Measurements from ENCODE around the gene HSD17B10. TPM values are rescaled to one million over a fixed set of nuclear protein-coding genes. Genes with fewer than 3 reads are reported as not detected.
"Not testable (repeated sequence)": the region's sequence is repeated elsewhere in the genome, so short reads cannot be mapped to it uniquely, and the experiment has no call there.

Gene HSD17B10
- total RNA-seq, 1 experiment from 2014 or later: 112 TPM

DNA sequence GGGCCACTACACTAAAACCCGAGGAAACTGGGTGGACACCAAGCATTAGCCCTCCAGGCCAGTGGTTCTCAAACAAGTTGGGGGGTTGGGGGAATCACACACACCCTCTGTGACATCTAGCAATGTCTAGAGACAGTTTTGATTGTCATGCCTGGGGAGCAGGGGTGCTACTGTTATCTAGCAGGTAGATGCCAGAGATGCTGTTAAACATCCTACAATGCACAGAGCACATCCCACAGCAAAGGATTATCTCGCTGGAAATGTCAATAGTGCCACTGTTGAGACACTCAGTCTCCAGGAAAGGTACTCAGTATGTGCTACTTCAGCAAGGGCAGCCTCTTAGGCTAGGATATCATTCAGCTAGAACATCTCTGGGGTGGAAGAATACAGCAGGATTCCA lies 13.0 kb downstream of the HSD17B10 start:
- Histone ChIP-seq H3T11ph (ENCODE audit: low read length) (no peak overlapping the region), H2AK5ac (ENCODE audit: insufficient read length, low read length) (no peak overlapping the region), H2BK20ac (ENCODE audit: low read depth, low read length, poor library complexity, severe bottlenecking) (no peak overlapping the region), H3K23ac (ENCODE audit: insufficient read length, low read depth, low read length) (no peak overlapping the region), H3K9ac (ENCODE audit: extremely low read depth, insufficient read length, low read length) (peak overlapping the region; percentile 97), H3K27me3 (ENCODE audit: insufficient read depth, low read length) (no peaks in the 10 kb centered on the region), H2BK15ac (ENCODE audit: low read depth, low read length) (no peak overlapping the region), H2BK5ac (ENCODE audit: insufficient read length, low read length) (no peak overlapping the region), H3K56ac (ENCODE audit: insufficient read length, low read depth, low read length) (no peak overlapping the region), H4K91ac (ENCODE audit: insufficient read length, low read depth, low read length) (no peak overlapping the region), H3K23me2 (ENCODE audit: insufficient read length, low read depth, low read length, poor library complexity, severe bottlenecking) (peaks cover 6% of the 10 kb centered on the region), H3K9me3 (ENCODE audit: control insufficient read depth, low read depth, low read length) (peaks cover 11% of the 10 kb centered on the region), H3K18ac (ENCODE audit: insufficient read length, low read depth, low read length) (no peak overlapping the region), H4K20me1 (ENCODE audit: control insufficient read depth, insufficient read depth, insufficient read length) (no peaks in the 10 kb centered on the region), H3K79me1 (ENCODE audit: insufficient read depth, low read depth, low read length, poor library complexity, severe bottlenecking) (no peaks in the 10 kb centered on the region), H2AFZ (ENCODE audit: low read length) (no peak overlapping the region), H3K27ac (ENCODE audit: insufficient read length, low read depth, low read length) (no peak overlapping the region), H4K5ac (ENCODE audit: insufficient read length, low read depth, low read length) (no peak overlapping the region), H2BK120ac (ENCODE audit: low read depth, low read length, poor library complexity, severe bottlenecking) (no peak overlapping the region), H2BK12ac (ENCODE audit: insufficient read length, low read depth, low read length) (no peak overlapping the region), H3K79me2 (ENCODE audit: insufficient read depth, low read length) (peaks cover 20% of the 10 kb centered on the region; the same call in 1 of the 2 replicates), H4K8ac (replicated peaks; ENCODE audit: insufficient read length, low read depth, low read length) (no peak overlapping the region), H3K4ac (ENCODE audit: low read depth, low read length) (no peak overlapping the region), H3K4me2 (ENCODE audit: insufficient read depth, insufficient read length, low read length) (peak overlapping the region; percentile 54), H3K14ac (ENCODE audit: insufficient read depth, low read length) (no peak overlapping the region), H3K4me1 (ENCODE audit: insufficient read depth, low read length) (no peaks in the 10 kb centered on the region)
- TF ChIP-seq, protein P1, sequence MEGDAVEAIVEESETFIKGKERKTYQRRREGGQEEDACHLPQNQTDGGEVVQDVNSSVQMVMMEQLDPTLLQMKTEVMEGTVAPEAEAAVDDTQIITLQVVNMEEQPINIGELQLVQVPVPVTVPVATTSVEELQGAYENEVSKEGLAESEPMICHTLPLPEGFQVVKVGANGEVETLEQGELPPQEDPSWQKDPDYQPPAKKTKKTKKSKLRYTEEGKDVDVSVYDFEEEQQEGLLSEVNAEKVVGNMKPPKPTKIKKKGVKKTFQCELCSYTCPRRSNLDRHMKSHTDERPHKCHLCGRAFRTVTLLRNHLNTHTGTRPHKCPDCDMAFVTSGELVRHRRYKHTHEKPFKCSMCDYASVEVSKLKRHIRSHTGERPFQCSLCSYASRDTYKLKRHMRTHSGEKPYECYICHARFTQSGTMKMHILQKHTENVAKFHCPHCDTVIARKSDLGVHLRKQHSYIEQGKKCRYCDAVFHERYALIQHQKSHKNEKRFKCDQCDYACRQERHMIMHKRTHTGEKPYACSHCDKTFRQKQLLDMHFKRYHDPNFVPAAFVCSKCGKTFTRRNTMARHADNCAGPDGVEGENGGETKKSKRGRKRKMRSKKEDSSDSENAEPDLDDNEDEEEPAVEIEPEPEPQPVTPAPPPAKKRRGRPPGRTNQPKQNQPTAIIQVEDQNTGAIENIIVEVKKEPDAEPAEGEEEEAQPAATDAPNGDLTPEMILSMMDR (conservative IDR thresholded peaks at IDR 0.05): no peak
- no CpG with 5 or more reads among the region's 2 CpGs for WGBS (ENCODE audit: extremely low coverage, insufficient read length, low lambda C conversion rate)
- H3K4me1 Mint-ChIP-seq: peaks cover 11 to 12% of the 10 kb centered on the region in 2 experiments
- H3K9me3 Mint-ChIP-seq: peaks cover 60 to 67% of the 10 kb centered on the region in 2 experiments
- no peak for DNase-seq
- no peaks in the 10 kb centered on the region; the same call in none of the 2 replicates for H3K27me3 Mint-ChIP-seq (ENCODE audit: low read depth)
- peaks cover 9 to 30% (median 18%) of the 10 kb centered on the region in 3 experiments for H3K36me3 Mint-ChIP-seq (ENCODE audit: insufficient read depth in 1 of 3, low read depth in 3 of 3)
- peak overlapping the region in 2 of 3 experiments; percentile 98 to 99; a peak in 3 of 7 replicates for H3K27ac Mint-ChIP-seq
- peak overlapping the region; percentile 95 to 99 for H3K4me3 Mint-ChIP-seq

DNA sequence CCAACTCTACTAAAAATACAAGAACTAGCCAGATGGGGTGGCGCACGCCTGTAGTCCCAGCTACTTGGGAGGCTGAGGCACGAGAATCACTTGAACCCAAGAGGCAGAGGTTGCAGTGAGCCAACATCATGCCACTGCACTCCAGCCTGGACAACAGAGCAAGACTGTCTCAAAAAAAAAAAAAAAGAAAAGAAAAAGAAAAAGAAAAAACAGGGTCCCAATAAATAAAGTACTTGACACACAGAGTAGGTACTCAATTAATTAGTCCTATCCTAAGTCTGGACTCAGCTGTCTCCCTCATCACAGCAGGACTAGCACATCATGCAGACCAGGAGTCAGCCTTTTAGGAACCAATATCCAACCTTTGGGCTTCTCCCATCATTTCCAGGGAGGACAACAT lies 13.8 kb downstream of the HSD17B10 start:
- no CpG with 5 or more reads among the region's 3 CpGs for WGBS (ENCODE audit: extremely low coverage, insufficient read length, low lambda C conversion rate)
- H2BK120ac ChIP-seq (ENCODE audit: low read depth, low read length, poor library complexity, severe bottlenecking); H2AK5ac ChIP-seq (ENCODE audit: insufficient read length, low read length); H2BK12ac ChIP-seq (ENCODE audit: insufficient read length, low read depth, low read length); H3K27me3 ChIP-seq (ENCODE audit: insufficient read depth, low read length); H3K79me1 ChIP-seq (ENCODE audit: insufficient read depth, low read depth, low read length, poor library complexity, severe bottlenecking); H3T11ph ChIP-seq (ENCODE audit: low read length); H4K20me1 ChIP-seq (ENCODE audit: control insufficient read depth, insufficient read depth, insufficient read length); H4K91ac ChIP-seq (ENCODE audit: insufficient read length, low read depth, low read length); H3K4ac ChIP-seq (ENCODE audit: low read depth, low read length); H3K23me2 ChIP-seq (ENCODE audit: insufficient read length, low read depth, low read length, poor library complexity, severe bottlenecking); H2AFZ ChIP-seq (ENCODE audit: low read length); H2BK5ac ChIP-seq (ENCODE audit: insufficient read length, low read length); DNase-seq; H2BK15ac ChIP-seq (ENCODE audit: low read depth, low read length); H4K8ac ChIP-seq (replicated peaks; ENCODE audit: insufficient read length, low read depth, low read length); H3K56ac ChIP-seq (ENCODE audit: insufficient read length, low read depth, low read length); H3K27ac Mint-ChIP-seq; H3K18ac ChIP-seq (ENCODE audit: insufficient read length, low read depth, low read length); H3K9ac ChIP-seq (ENCODE audit: extremely low read depth, insufficient read length, low read length); H4K5ac ChIP-seq (ENCODE audit: insufficient read length, low read depth, low read length); H3K4me2 ChIP-seq (ENCODE audit: insufficient read depth, insufficient read length, low read length); H3K27ac ChIP-seq (ENCODE audit: insufficient read length, low read depth, low read length); H3K23ac ChIP-seq (ENCODE audit: insufficient read length, low read depth, low read length); H2BK20ac ChIP-seq (ENCODE audit: low read depth, low read length, poor library complexity, severe bottlenecking); H3K4me1 ChIP-seq (ENCODE audit: insufficient read depth, low read length); H3K27me3 Mint-ChIP-seq (ENCODE audit: low read depth); H3K14ac ChIP-seq (ENCODE audit: insufficient read depth, low read length): not testable (repeated sequence)
- peaks cover 9 to 30% (median 18%) of the 10 kb centered on the region in 3 experiments for H3K36me3 Mint-ChIP-seq (ENCODE audit: insufficient read depth in 1 of 3, low read depth in 3 of 3)
- peaks cover 11 to 12% of the 10 kb centered on the region in 2 experiments for H3K4me1 Mint-ChIP-seq
- Histone ChIP-seq H3K9me3 (ENCODE audit: control insufficient read depth, low read depth, low read length) (peaks cover 11% of the 10 kb centered on the region), H3K79me2 (ENCODE audit: insufficient read depth, low read length) (peaks cover 20% of the 10 kb centered on the region; the same call in 1 of the 2 replicates)
- H3K4me3 Mint-ChIP-seq: peak overlapping the region in 1 of 2 experiments; percentile 99; a peak in 1 of 5 replicates
- peaks cover 53 to 60% of the 10 kb centered on the region in 2 experiments for H3K9me3 Mint-ChIP-seq

All from H9 (cell line).